ENCODE data around the gene CD80.

CD80 gene

GRCh38 chr3:119599558-119600174 is 40.3 kb upstream of the CD80 start:
- H3K9me3 ChIP-seq (ENCODE audit: low read length), result no peaks in the 10 kb centered on the region
- H3K9ac ChIP-seq (ENCODE audit: low read length), result no peak overlapping the region
- no peaks in the 10 kb centered on the region for H3K36me3 ChIP-seq (ENCODE audit: insufficient read depth, low read length)
- no peaks in the 10 kb centered on the region for H4K20me1 ChIP-seq (ENCODE audit: insufficient read depth, low read length)
- no peaks in the 10 kb centered on the region for H3K9me2 ChIP-seq (ENCODE audit: low read depth, low read length)
- no peak overlapping the region for H3K27ac ChIP-seq (ENCODE audit: low read depth, low read length, poor library complexity, severe bottlenecking)
- H3K79me2 ChIP-seq (ENCODE audit: insufficient read depth, low read length), result no peaks in the 10 kb centered on the region
- H3K27me3 ChIP-seq (ENCODE audit: insufficient read depth, low read length), result no peaks in the 10 kb centered on the region
- no peak overlapping the region for H3K4me2 ChIP-seq (ENCODE audit: low read length)
- no peaks in the 10 kb centered on the region for H3K4me1 ChIP-seq (ENCODE audit: insufficient read depth, low read length, severe bottlenecking)
- H2AFZ ChIP-seq (ENCODE audit: low read length), result no peak overlapping the region
- H3F3A ChIP-seq (ENCODE audit: insufficient read depth, low read length), result no peaks in the 10 kb centered on the region
- no peak overlapping the region for H3K4me3 ChIP-seq (ENCODE audit: low read depth, low read length, poor library complexity, severe bottlenecking)
- TF ChIP-seq EZH2 (IDR thresholded peaks at IDR 0.05; ENCODE audit: borderline replicate concordance, low read length) (no peak), CTCF (IDR thresholded peaks at IDR 0.05; ENCODE audit: low read length) (no peak)

- H4K20me1 ChIP-seq (ENCODE audit: insufficient read depth, low read length), result no peaks in the 10 kb centered on the region
- H3K4me2 ChIP-seq (ENCODE audit: low read length), result no peak overlapping the region
- H3K36me3 ChIP-seq (ENCODE audit: insufficient read depth, low read length), result no peaks in the 10 kb centered on the region
- H3K79me2 ChIP-seq (ENCODE audit: insufficient read depth, low read length), result no peaks in the 10 kb centered on the region
- no peaks in the 10 kb centered on the region for H3K4me1 ChIP-seq (ENCODE audit: insufficient read depth, low read length, severe bottlenecking)
- H3K27me3 ChIP-seq (ENCODE audit: insufficient read depth, low read length), result no peaks in the 10 kb centered on the region
- no peak overlapping the region for H3K9ac ChIP-seq (ENCODE audit: low read length)
- H2AFZ ChIP-seq (ENCODE audit: low read length), result no peak overlapping the region
- no peaks in the 10 kb centered on the region for H3F3A ChIP-seq (ENCODE audit: insufficient read depth, low read length)
- no peaks in the 10 kb centered on the region for H3K9me2 ChIP-seq (ENCODE audit: low read depth, low read length)
- no peak overlapping the region for H3K27ac ChIP-seq (ENCODE audit: low read depth, low read length, poor library complexity, severe bottlenecking)
- TF ChIP-seq EZH2 (IDR thresholded peaks at IDR 0.05; ENCODE audit: borderline replicate concordance, low read length) (no peak), CTCF (IDR thresholded peaks at IDR 0.05; ENCODE audit: low read length) (no peak)
- no peak overlapping the region for H3K4me3 ChIP-seq (ENCODE audit: low read depth, low read length, poor library complexity, severe bottlenecking)
- H3K9me3 ChIP-seq (ENCODE audit: low read length), result no peaks in the 10 kb centered on the region
These were observed 39.1 kb upstream of the CD80 start for GRCh38 chr3:119598410-119599098.

- no peak within 1 kb of the TSS for H2AFZ ChIP-seq (ENCODE audit: low read length)
- no peak within 1 kb of the TSS for H3K27ac ChIP-seq (ENCODE audit: low read depth, low read length, poor library complexity, severe bottlenecking)
- H3K4me3 ChIP-seq (ENCODE audit: low read depth, low read length, poor library complexity, severe bottlenecking), result no peak within 1 kb of the TSS
- H3K9me3 ChIP-seq (ENCODE audit: low read length), result no peaks in the 10 kb centered on the region
- no peaks in the 10 kb centered on the region for H3K79me2 ChIP-seq (ENCODE audit: insufficient read depth, low read length)
- H3K4me1 ChIP-seq (ENCODE audit: insufficient read depth, low read length, severe bottlenecking), result no peaks in the 10 kb centered on the region
- H4K20me1 ChIP-seq (ENCODE audit: insufficient read depth, low read length), result no peaks in the 10 kb centered on the region
- no peaks in the 10 kb centered on the region for H3K36me3 ChIP-seq (ENCODE audit: insufficient read depth, low read length)
- H3K9ac ChIP-seq (ENCODE audit: low read length), result no peak within 1 kb of the TSS
- H3K4me2 ChIP-seq (ENCODE audit: low read length), result no peak within 1 kb of the TSS
- no peaks in the 10 kb centered on the region for H3F3A ChIP-seq (ENCODE audit: insufficient read depth, low read length)
- TF ChIP-seq EZH2 (IDR thresholded peaks at IDR 0.05; ENCODE audit: borderline replicate concordance, low read length) (no peak), CTCF (IDR thresholded peaks at IDR 0.05; ENCODE audit: low read length) (no peak)
- no peaks in the 10 kb centered on the region for H3K27me3 ChIP-seq (ENCODE audit: insufficient read depth, low read length)
- no peaks in the 10 kb centered on the region for H3K9me2 ChIP-seq (ENCODE audit: low read depth, low read length)
These were observed 38.3 kb upstream of the CD80 start, which contains the start of gene PLA1A for GRCh38 chr3:119597548-119598288. PLA1A (plus strand) TSS chr3:119597885; CDS start chr3:119597914, 29 bp downstream.

Measured in OCI-LY1 (cell line).